Liver (tissue), 9 donors: Measurements from ENCODE around the gene PSMD12. TPM values are rescaled to one million over a fixed set of nuclear protein-coding genes. Genes with fewer than 3 reads are reported as not detected.

Experiments used
- DNase-seq: peaks from one replicate; pipeline ENCODE4 v3.0.0-alpha.2; 2017; ENCODE audit warnings: low spot score
- H3K27ac ChIP-seq, 2 donors: one replicate each; pipeline ENCODE4 v1.7.0; 2013; ENCODE audit warnings: inconsistent platforms in 2 of 2, low read length in 2 of 2, control low read depth in 1 of 2, low read depth in 1 of 2, mild to moderate bottlenecking in 1 of 2
- H3K27me3 ChIP-seq, 4 donors: one replicate each; pipeline versions ENCODE4 v1.6.1 to v1.7.0; 2013; ENCODE audit warnings: low read length in 3 of 4, inconsistent platforms in 1 of 4, mild to moderate bottlenecking in 1 of 4, moderate library complexity in 1 of 4; ENCODE audit not compliant: control insufficient read depth in 4 of 4, insufficient read depth in 4 of 4
- H3K36me3 ChIP-seq, 4 donors: one replicate each; pipeline versions ENCODE4 v1.6.1 to v1.7.0; 2013; ENCODE audit warnings: low read length in 3 of 4, mild to moderate bottlenecking in 3 of 4, low read depth in 1 of 4, moderate library complexity in 1 of 4; ENCODE audit not compliant: control insufficient read depth in 4 of 4, insufficient read depth in 3 of 4
- H3K4me1 ChIP-seq, 4 donors: one replicate each; pipeline versions ENCODE4 v1.6.1 to v1.7.0; 2013; ENCODE audit warnings: low read length in 3 of 4, mild to moderate bottlenecking in 3 of 4, moderate library complexity in 1 of 4; ENCODE audit not compliant: control insufficient read depth in 4 of 4, insufficient read depth in 4 of 4
- H3K4me3 ChIP-seq, 3 donors: one replicate each; pipeline versions ENCODE4 v1.6.1 to v1.7.0; 2013; ENCODE audit warnings: low read length in 3 of 3, control low read depth in 1 of 3, low read depth in 1 of 3, mild to moderate bottlenecking in 1 of 3
- H3K9ac ChIP-seq, 2 donors: one replicate each; pipeline ENCODE4 v1.7.0; 2013; ENCODE audit warnings: low read length in 2 of 2, mild to moderate bottlenecking in 2 of 2, moderate library complexity in 2 of 2, control low read depth in 1 of 2, low read depth in 1 of 2
- H3K9me3 ChIP-seq, 4 donors: one replicate each; pipeline versions ENCODE4 v1.6.1 to v1.7.0; 2013; ENCODE audit warnings: low read length in 3 of 4; ENCODE audit not compliant: control insufficient read depth in 4 of 4
- EGR1 ChIP-seq, 2 donors: IDR thresholded peaks; 2 replicates each; pipeline ENCODE4 v1.6.1; 2016 to 2018; ENCODE audit warnings: antibody characterized with exemption in 2 of 2, low read depth in 2 of 2
- FOXA1 ChIP-seq: IDR thresholded peaks from 2 replicates; pipeline ENCODE4 v1.6.1; 2016; ENCODE audit warnings: antibody characterized with exemption
- FOXA2 ChIP-seq: IDR thresholded peaks from 2 replicates; pipeline ENCODE4 v1.6.1; 2016; ENCODE audit warnings: antibody characterized with exemption
- GABPA ChIP-seq, 2 donors: IDR thresholded peaks in 1 of 2; conservative IDR thresholded peaks in 1 of 2; 2 replicates each; pipeline ENCODE4 v1.6.1; 2016; ENCODE audit warnings: antibody characterized with exemption in 2 of 2, mild to moderate bottlenecking in 1 of 2, moderate library complexity in 1 of 2
- HNF4A ChIP-seq, 2 donors: conservative IDR thresholded peaks; 2 replicates each; pipeline ENCODE4 v1.6.1; 2016; ENCODE audit warnings: antibody characterized with exemption in 2 of 2, mild to moderate bottlenecking in 2 of 2
- HNF4G ChIP-seq: IDR thresholded peaks from 2 replicates; pipeline ENCODE4 v1.6.1; 2016; ENCODE audit warnings: antibody characterized with exemption
- JUND ChIP-seq, 2 donors: IDR thresholded peaks; 2 replicates each; pipeline ENCODE4 v1.6.1; 2016; ENCODE audit warnings: antibody characterized with exemption in 2 of 2
- NR2F2 ChIP-seq: IDR thresholded peaks from 2 replicates; pipeline ENCODE4 v1.6.1; 2016; ENCODE audit warnings: antibody characterized with exemption
- RAD21 ChIP-seq, 2 donors: IDR thresholded peaks; 2 replicates each; pipeline ENCODE4 v1.6.1; 2016; ENCODE audit warnings: antibody characterized with exemption in 2 of 2, mild to moderate bottlenecking in 2 of 2
- RXRA ChIP-seq, 2 donors: IDR thresholded peaks; 2 replicates each; pipeline ENCODE4 v1.6.1; 2017 to 2018; ENCODE audit warnings: antibody characterized with exemption in 2 of 2, mild to moderate bottlenecking in 1 of 2
- SP1 ChIP-seq: IDR thresholded peaks from 2 replicates; pipeline ENCODE4 v1.6.1; 2018; ENCODE audit warnings: antibody characterized with exemption, mild to moderate bottlenecking
- TAF1 ChIP-seq: conservative IDR thresholded peaks from 2 replicates; pipeline ENCODE4 v1.6.1; 2016; ENCODE audit warnings: antibody characterized with exemption, mild to moderate bottlenecking
- YY1 ChIP-seq: IDR thresholded peaks from 2 replicates; pipeline ENCODE4 v1.6.1; 2016; ENCODE audit warnings: antibody characterized with exemption, mild to moderate bottlenecking
- WGBS: extraction: QIAGEN DNeasy Blood & Tissue Kit; methylation state at CpG from one replicate; pipeline ENCODE4 v1.1.7; 2013; 5-methylcytosine and 5-hydroxymethylcytosine counted together
- polyA plus RNA-seq, 2 donors: library from polyadenylated mRNA; stranded (reverse) in 1 of 2; unstranded in 1 of 2; fragments of 200-250 nt in 1 of 2; fragments of >200 nt in 1 of 2; fragmentation: Nextera tagmentation in 1 of 2; extraction: Ambion mirVana in 1 of 2; gene quantifications; one replicate each; pipeline versions ENCODE4 v1.2.1 to v1.2.3, GENCODE V29; 2013 to 2015
- total RNA-seq, 2 donors: library from RNA; depleted of rRNA; stranded (reverse); fragments of >200 nt; gene quantifications; one replicate each; pipeline ENCODE4 v1.2.3, GENCODE V29; 2014
- TF ChIP-seq, protein P1 (sequence below): IDR thresholded peaks from 2 replicates; pipeline ENCODE4 v1.6.1; 2016; ENCODE audit warnings: antibody characterized with exemption
- TF ChIP-seq, protein P2 (sequence below): IDR thresholded peaks from 2 replicates; pipeline ENCODE4 v1.6.1; 2016; ENCODE audit warnings: antibody characterized with exemption
- TF ChIP-seq, protein P3 (sequence below): IDR thresholded peaks from 2 replicates; pipeline ENCODE4 v1.6.1; 2016; ENCODE audit warnings: antibody characterized with exemption, mild to moderate bottlenecking
- TF ChIP-seq, protein P4 (sequence below): fragments of 150-350 bp; IDR thresholded peaks from 2 replicates; pipeline ENCODE4 v1.5.1; 2017; ENCODE audit warnings: improper control_type of control experiment, low read depth, low read length; ENCODE audit not compliant: missing input control
- TF ChIP-seq, protein P5 (sequence below): IDR thresholded peaks from 2 replicates; pipeline ENCODE4 v1.6.1; 2016; ENCODE audit warnings: antibody characterized with exemption
- donor health status: healthy.
- donor health status: healthy.
- donor health status: healthy.
- donor health status: healthy.
- donor health status: healthy.

PSMD12 gene
- total and polyA plus RNA-seq, 4 donors, result 17.3 to 34.0 (median 25.7) TPM

DNA sequence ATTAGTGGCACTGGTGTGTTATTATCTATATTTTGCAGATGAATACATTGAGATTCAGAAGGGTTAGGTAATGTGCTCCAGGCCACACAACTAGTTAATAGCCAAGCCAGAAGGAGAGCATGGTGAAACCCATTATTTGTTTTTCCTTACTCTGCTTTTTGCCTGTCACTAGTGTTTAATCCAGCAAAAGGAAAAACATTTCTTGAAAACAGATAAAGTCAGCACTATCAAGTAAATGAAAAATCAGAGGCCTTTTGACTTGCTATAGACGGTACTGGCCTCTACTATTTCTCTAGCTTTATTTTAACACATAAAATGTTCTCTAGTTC is 15.5 kb upstream of the PSMD12 start:
- TF ChIP-seq TAF1, result no peak
- TF ChIP-seq JUND (IDR thresholded peaks at IDR 0.05), result no peak
- peak; percentile 32 for TF ChIP-seq YY1
- peak in 1 of 2 donors; percentile 50 for TF ChIP-seq HNF4A (conservative IDR thresholded peaks at IDR 0.05)
- no peak for TF ChIP-seq HNF4G
- TF ChIP-seq, protein P1, sequence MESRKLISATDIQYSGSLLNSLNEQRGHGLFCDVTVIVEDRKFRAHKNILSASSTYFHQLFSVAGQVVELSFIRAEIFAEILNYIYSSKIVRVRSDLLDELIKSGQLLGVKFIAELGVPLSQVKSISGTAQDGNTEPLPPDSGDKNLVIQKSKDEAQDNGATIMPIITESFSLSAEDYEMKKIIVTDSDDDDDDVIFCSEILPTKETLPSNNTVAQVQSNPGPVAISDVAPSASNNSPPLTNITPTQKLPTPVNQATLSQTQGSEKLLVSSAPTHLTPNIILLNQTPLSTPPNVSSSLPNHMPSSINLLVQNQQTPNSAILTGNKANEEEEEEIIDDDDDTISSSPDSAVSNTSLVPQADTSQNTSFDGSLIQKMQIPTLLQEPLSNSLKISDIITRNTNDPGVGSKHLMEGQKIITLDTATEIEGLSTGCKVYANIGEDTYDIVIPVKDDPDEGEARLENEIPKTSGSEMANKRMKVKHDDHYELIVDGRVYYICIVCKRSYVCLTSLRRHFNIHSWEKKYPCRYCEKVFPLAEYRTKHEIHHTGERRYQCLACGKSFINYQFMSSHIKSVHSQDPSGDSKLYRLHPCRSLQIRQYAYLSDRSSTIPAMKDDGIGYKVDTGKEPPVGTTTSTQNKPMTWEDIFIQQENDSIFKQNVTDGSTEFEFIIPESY, result no peak
- peak; percentile 40 to 52 for TF ChIP-seq RXRA (IDR thresholded peaks at IDR 0.05)
- TF ChIP-seq FOXA2, result peak; percentile 65
- TF ChIP-seq, protein P2, sequence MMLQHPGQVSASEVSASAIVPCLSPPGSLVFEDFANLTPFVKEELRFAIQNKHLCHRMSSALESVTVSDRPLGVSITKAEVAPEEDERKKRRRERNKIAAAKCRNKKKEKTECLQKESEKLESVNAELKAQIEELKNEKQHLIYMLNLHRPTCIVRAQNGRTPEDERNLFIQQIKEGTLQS, result no peak
- TF ChIP-seq, protein P3, sequence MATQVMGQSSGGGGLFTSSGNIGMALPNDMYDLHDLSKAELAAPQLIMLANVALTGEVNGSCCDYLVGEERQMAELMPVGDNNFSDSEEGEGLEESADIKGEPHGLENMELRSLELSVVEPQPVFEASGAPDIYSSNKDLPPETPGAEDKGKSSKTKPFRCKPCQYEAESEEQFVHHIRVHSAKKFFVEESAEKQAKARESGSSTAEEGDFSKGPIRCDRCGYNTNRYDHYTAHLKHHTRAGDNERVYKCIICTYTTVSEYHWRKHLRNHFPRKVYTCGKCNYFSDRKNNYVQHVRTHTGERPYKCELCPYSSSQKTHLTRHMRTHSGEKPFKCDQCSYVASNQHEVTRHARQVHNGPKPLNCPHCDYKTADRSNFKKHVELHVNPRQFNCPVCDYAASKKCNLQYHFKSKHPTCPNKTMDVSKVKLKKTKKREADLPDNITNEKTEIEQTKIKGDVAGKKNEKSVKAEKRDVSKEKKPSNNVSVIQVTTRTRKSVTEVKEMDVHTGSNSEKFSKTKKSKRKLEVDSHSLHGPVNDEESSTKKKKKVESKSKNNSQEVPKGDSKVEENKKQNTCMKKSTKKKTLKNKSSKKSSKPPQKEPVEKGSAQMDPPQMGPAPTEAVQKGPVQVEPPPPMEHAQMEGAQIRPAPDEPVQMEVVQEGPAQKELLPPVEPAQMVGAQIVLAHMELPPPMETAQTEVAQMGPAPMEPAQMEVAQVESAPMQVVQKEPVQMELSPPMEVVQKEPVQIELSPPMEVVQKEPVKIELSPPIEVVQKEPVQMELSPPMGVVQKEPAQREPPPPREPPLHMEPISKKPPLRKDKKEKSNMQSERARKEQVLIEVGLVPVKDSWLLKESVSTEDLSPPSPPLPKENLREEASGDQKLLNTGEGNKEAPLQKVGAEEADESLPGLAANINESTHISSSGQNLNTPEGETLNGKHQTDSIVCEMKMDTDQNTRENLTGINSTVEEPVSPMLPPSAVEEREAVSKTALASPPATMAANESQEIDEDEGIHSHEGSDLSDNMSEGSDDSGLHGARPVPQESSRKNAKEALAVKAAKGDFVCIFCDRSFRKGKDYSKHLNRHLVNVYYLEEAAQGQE, result peak; percentile 25
- peak; percentile 28 for TF ChIP-seq FOXA1
- TF ChIP-seq, protein P4, sequence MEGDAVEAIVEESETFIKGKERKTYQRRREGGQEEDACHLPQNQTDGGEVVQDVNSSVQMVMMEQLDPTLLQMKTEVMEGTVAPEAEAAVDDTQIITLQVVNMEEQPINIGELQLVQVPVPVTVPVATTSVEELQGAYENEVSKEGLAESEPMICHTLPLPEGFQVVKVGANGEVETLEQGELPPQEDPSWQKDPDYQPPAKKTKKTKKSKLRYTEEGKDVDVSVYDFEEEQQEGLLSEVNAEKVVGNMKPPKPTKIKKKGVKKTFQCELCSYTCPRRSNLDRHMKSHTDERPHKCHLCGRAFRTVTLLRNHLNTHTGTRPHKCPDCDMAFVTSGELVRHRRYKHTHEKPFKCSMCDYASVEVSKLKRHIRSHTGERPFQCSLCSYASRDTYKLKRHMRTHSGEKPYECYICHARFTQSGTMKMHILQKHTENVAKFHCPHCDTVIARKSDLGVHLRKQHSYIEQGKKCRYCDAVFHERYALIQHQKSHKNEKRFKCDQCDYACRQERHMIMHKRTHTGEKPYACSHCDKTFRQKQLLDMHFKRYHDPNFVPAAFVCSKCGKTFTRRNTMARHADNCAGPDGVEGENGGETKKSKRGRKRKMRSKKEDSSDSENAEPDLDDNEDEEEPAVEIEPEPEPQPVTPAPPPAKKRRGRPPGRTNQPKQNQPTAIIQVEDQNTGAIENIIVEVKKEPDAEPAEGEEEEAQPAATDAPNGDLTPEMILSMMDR, result no peak
- TF ChIP-seq NR2F2, result no peak
- peak in 1 of 2 donors; percentile 7 for TF ChIP-seq GABPA (IDR thresholded peaks at IDR 0.05 in 1 of 2, conservative IDR thresholded peaks at IDR 0.05 in 1 of 2)
- TF ChIP-seq EGR1 (IDR thresholded peaks at IDR 0.05; ENCODE audit: low read depth in 2 of 2), result peak; percentile 51 to 52
- peak; percentile 14 to 46 for TF ChIP-seq RAD21 (IDR thresholded peaks at IDR 0.05)
- TF ChIP-seq, protein P5, sequence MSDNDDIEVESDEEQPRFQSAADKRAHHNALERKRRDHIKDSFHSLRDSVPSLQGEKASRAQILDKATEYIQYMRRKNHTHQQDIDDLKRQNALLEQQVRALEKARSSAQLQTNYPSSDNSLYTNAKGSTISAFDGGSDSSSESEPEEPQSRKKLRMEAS, result peak; percentile 24
- peak; percentile 49 for TF ChIP-seq SP1
- no peak for DNase-seq

More for the DNA sequence above, 15.5 kb upstream of the PSMD12 start:
- Histone ChIP-seq H3K27me3 (no peaks in the 10 kb centered on the region), H3K9me3 (no peaks in the 10 kb centered on the region), H3K36me3 (no peaks in the 10 kb centered on the region), H3K9ac (peak overlapping the region; percentile 45 to 82), H3K4me1 (peaks cover 2 to 33% (median 16%) of the 10 kb centered on the region in 4 donors), H3K4me3 (no peak overlapping the region), H3K27ac (peak overlapping the region; percentile 71 to 78)
- WGBS, result 27% methylated on average over 1 of the region's 1 CpG
